IMR-90 (cell line): ENCODE results near the gene TRMT10A. TPM values are rescaled to one million over a fixed set of nuclear protein-coding genes. Genes with fewer than 3 reads are reported as not detected.

ENCODE experiments used
- ATAC-seq: fragments of 200-7000 bp; cut with Tn5 transposase; 2 replicates; pipeline ENCODE4 v1.9.1; 2020; ENCODE audit warnings: low read depth, mild to moderate bottlenecking, moderate library complexity
- BruUV-seq: library from RNA; stranded (reverse); fragments of 400-500 nt; replicated peaks from 2 replicates; lab custom pipeline; 2021; lab: Mats Ljungman, UMichigan
- CTCF ChIA-PET: fragments of 300-600 bp; formaldehyde crosslinking; extraction: SDS; loops from one replicate; lab custom pipeline; 2021; ENCODE audit warnings: antibody characterized with exemption; lab: Yijun Ruan, JAX
- POLR2A ChIA-PET: fragments of 300-600 bp; sonication (Branson Sonifier 250); formaldehyde crosslinking; loops from one replicate; lab custom pipeline; 2022; ENCODE audit warnings: antibody characterized with exemption; ENCODE audit not compliant: unreplicated experiment; lab: Charles Lee
- DNase-seq: peaks from one replicate; pipeline ENCODE4 v3.0.0; 2013
- H2AFZ ChIP-seq: replicated peaks from 2 replicates; pipeline ENCODE3; 2013; ENCODE audit warnings: low read length, mild to moderate bottlenecking; ENCODE audit not compliant: poor library complexity
- H2AK5ac ChIP-seq: 2 replicates; pipeline ENCODE4 v1.6.1; 2013; ENCODE audit warnings: low read depth, low read length, inconsistent platforms
- H2AK9ac ChIP-seq: replicated peaks from 2 replicates; pipeline ENCODE3; 2013; ENCODE audit warnings: mild to moderate bottlenecking, low read depth, low read length, moderate library complexity; ENCODE audit not compliant: poor library complexity
- H2BK120ac ChIP-seq: 2 replicates; pipeline ENCODE4 v1.6.1; 2013; ENCODE audit warnings: low read depth, low read length, inconsistent platforms
- H2BK15ac ChIP-seq: 3 replicates; pipeline ENCODE4 v1.6.1; 2013; ENCODE audit warnings: low read depth, low read length, inconsistent platforms
- H2BK20ac ChIP-seq: 2 replicates; pipeline ENCODE4 v1.6.1; 2013; ENCODE audit warnings: low read depth, mild to moderate bottlenecking, inconsistent platforms, low read length, moderate library complexity
- H2BK5ac ChIP-seq: 2 replicates; pipeline ENCODE4 v1.6.1; 2013; ENCODE audit warnings: mild to moderate bottlenecking, low read depth, low read length, inconsistent platforms; ENCODE audit not compliant: poor library complexity, severe bottlenecking
- H3K14ac ChIP-seq: replicated peaks from 2 replicates; pipeline ENCODE4 v1.6.1; 2013; ENCODE audit warnings: low read depth, low read length, inconsistent platforms
- H3K18ac ChIP-seq: 2 replicates; pipeline ENCODE4 v1.6.1; 2013; ENCODE audit warnings: low read depth, low read length, control low read depth
- H3K23ac ChIP-seq: 2 replicates; pipeline ENCODE4 v1.6.1; 2013; ENCODE audit warnings: low read depth, low read length, inconsistent platforms
- H3K27ac ChIP-seq: 2 replicates; pipeline ENCODE4 v1.5.1; 2013; ENCODE audit warnings: mild to moderate bottlenecking, control low read depth, low read length; ENCODE audit not compliant: insufficient read depth
- H3K27me3 ChIP-seq: 2 replicates; pipeline ENCODE4 v1.6.1; 2013; ENCODE audit warnings: low read length; ENCODE audit not compliant: control insufficient read depth, insufficient read depth
- H3K36me3 ChIP-seq: 2 replicates; pipeline ENCODE4 v1.6.1; 2013; ENCODE audit warnings: low read length, mixed read lengths; ENCODE audit not compliant: control insufficient read depth, insufficient read depth
- H3K4ac ChIP-seq: 2 replicates; pipeline ENCODE4 v1.6.1; 2013; ENCODE audit warnings: low read depth, low read length, inconsistent platforms
- H3K4me1 ChIP-seq: 2 replicates; pipeline ENCODE4 v1.6.1; 2013; ENCODE audit warnings: low read length, mixed read lengths; ENCODE audit not compliant: control insufficient read depth, insufficient read depth
- H3K4me2 ChIP-seq: 2 replicates; pipeline ENCODE4 v1.6.1; 2013; ENCODE audit warnings: low read depth, mild to moderate bottlenecking, control low read depth, low read length, moderate library complexity
- H3K4me3 ChIP-seq: 2 replicates; pipeline ENCODE4 v1.5.1; 2013; ENCODE audit warnings: low read depth, mild to moderate bottlenecking, control low read depth, low read length, moderate library complexity; ENCODE audit not compliant: insufficient read depth
- H3K56ac ChIP-seq: 2 replicates; pipeline ENCODE4 v1.6.1; 2013; ENCODE audit warnings: low read length, inconsistent platforms; ENCODE audit not compliant: insufficient read depth; ENCODE audit errors: extremely low read depth
- H3K79me1 ChIP-seq, 2 experiments: 2 replicates each; pipeline ENCODE4 v1.6.1; 2013; ENCODE audit warnings: low read length in 2 of 2, inconsistent platforms in 1 of 2, low read depth in 1 of 2
- H3K9ac ChIP-seq: 2 replicates; pipeline ENCODE4 v1.6.1; 2013; ENCODE audit warnings: low read depth, low read length, control low read depth
- H3K9me1 ChIP-seq: 2 replicates; pipeline ENCODE4 v1.6.1; 2013; ENCODE audit warnings: low read length, inconsistent platforms; ENCODE audit not compliant: insufficient read depth
- H3K9me3 ChIP-seq: 2 replicates; pipeline ENCODE4 v1.6.1; 2013; ENCODE audit warnings: low read length; ENCODE audit not compliant: control insufficient read depth, insufficient read depth
- H4K20me1 ChIP-seq: 2 replicates; pipeline ENCODE4 v1.6.1; 2013; ENCODE audit warnings: low read length, inconsistent platforms; ENCODE audit not compliant: insufficient read depth
- H4K5ac ChIP-seq: 2 replicates; pipeline ENCODE4 v1.6.1; 2013; ENCODE audit warnings: mild to moderate bottlenecking, low read depth, low read length, control low read depth
- H4K8ac ChIP-seq, 2 experiments: 2 replicates each; pipeline ENCODE4 v1.6.1; 2013; ENCODE audit warnings: low read depth in 2 of 2, low read length in 2 of 2, control low read depth in 1 of 2, inconsistent platforms in 1 of 2
- H4K91ac ChIP-seq: 2 replicates; pipeline ENCODE4 v1.6.1; 2013; ENCODE audit warnings: low read depth, low read length, inconsistent platforms; ENCODE audit not compliant: insufficient read depth
- BHLHE40 ChIP-seq: fragments of 150-350 bp; IDR thresholded peaks from 2 replicates; pipeline ENCODE4 v1.6.1; 2016; ENCODE audit warnings: mild to moderate bottlenecking, low read depth, low read length
- CEBPB ChIP-seq: IDR thresholded peaks from 2 replicates; pipeline ENCODE4 v1.6.1; 2012; ENCODE audit warnings: low read depth, low read length, improper control_type of control experiment
- CHD1 ChIP-seq: IDR thresholded peaks from 2 replicates; pipeline ENCODE4 v1.6.1; 2012; ENCODE audit warnings: low read depth, low read length, improper control_type of control experiment
- CTCF ChIP-seq: conservative IDR thresholded peaks from 2 replicates; pipeline ENCODE4 v1.5.1; 2012; ENCODE audit warnings: mild to moderate bottlenecking, low read depth, low read length, improper control_type of control experiment
- ELK1 ChIP-seq: fragments of 150-350 bp; IDR thresholded peaks from 2 replicates; pipeline ENCODE4 v1.6.1; 2016; ENCODE audit warnings: low read depth, mild to moderate bottlenecking, low read length, moderate library complexity, borderline replicate concordance
- FOS ChIP-seq: fragments of 150-350 bp; IDR thresholded peaks from 2 replicates; pipeline ENCODE4 v1.6.1; 2016; ENCODE audit warnings: low read depth, low read length
- MAFK ChIP-seq: IDR thresholded peaks from 2 replicates; pipeline ENCODE4 v1.6.1; 2012; ENCODE audit warnings: low read depth, low read length, improper control_type of control experiment
- MAZ ChIP-seq: IDR thresholded peaks from 2 replicates; pipeline ENCODE4 v1.6.1; 2012; ENCODE audit warnings: low read depth, mild to moderate bottlenecking, low read length, improper control_type of control experiment, moderate library complexity, borderline replicate concordance
- MXI1 ChIP-seq: IDR thresholded peaks from 2 replicates; pipeline ENCODE4 v1.6.1; 2012; ENCODE audit warnings: low read depth, mild to moderate bottlenecking, low read length, moderate library complexity, borderline replicate concordance
- NFE2L2 ChIP-seq: fragments of 150-350 bp; IDR thresholded peaks from 2 replicates; pipeline ENCODE4 v1.6.1; 2016; ENCODE audit warnings: low read depth, mild to moderate bottlenecking, low read length
- POLR2A ChIP-seq: IDR thresholded peaks from 2 replicates; pipeline ENCODE4 v1.6.1; 2012; ENCODE audit warnings: mild to moderate bottlenecking, low read depth, low read length
- RAD21 ChIP-seq: IDR thresholded peaks from 2 replicates; pipeline ENCODE4 v1.6.1; 2012; ENCODE audit warnings: low read length, improper control_type of control experiment
- RCOR1 ChIP-seq: IDR thresholded peaks from 2 replicates; pipeline ENCODE4 v1.6.1; 2012; ENCODE audit warnings: mild to moderate bottlenecking, low read length, improper control_type of control experiment; ENCODE audit not compliant: insufficient replicate concordance
- RFX5 ChIP-seq: IDR thresholded peaks from 2 replicates; pipeline ENCODE4 v1.8.0; 2012; ENCODE audit warnings: low read depth, mild to moderate bottlenecking, low read length, moderate library complexity
- SMC3 ChIP-seq: fragments of 150-350 bp; IDR thresholded peaks from 2 replicates; pipeline ENCODE4 v1.6.1; 2016; ENCODE audit warnings: low read depth, mild to moderate bottlenecking, antibody characterized with exemption, low read length, moderate library complexity
- WGBS, 2 experiments: methylation state at CpG; one replicate each; pipeline versions ENCODE4 v1.1.5 to v1.1.7; 2013; ENCODE audit warnings: missing lambda C conversion rate in 2 of 2; ENCODE audit not compliant: insufficient read length in 1 of 2; ENCODE audit errors: extremely low coverage in 2 of 2; 5-methylcytosine and 5-hydroxymethylcytosine counted together
- dilution Hi-C: fragments of 300-500 bp; cut with HindIII; formaldehyde crosslinking; loops from one replicate; pipeline ENCODE4 v1.14.3; 2018; ENCODE audit warnings: low sequenced_read_pairs; ENCODE audit not compliant: unreplicated experiment
- in situ Hi-C: fragments of 300-500 bp; cut with MboI; formaldehyde crosslinking; loops from 3 replicates; pipeline ENCODE4 v1.14.3; 2019; ENCODE audit warnings: low sequenced_read_pairs, inconsistent platforms, mixed read lengths
- intact Hi-C: fragments of 100-400 bp; cut with micrococcal nuclease; formaldehyde crosslinking; loops from 2 replicates; pipeline ENCODE4 v1.10.0; 2022
- polyA plus RNA-seq, 3 experiments: library from polyadenylated mRNA; depleted of rRNA; stranded (reverse); fragments of >200 nt; gene quantifications; 2 replicates each; pipeline ENCODE4 v1.2.3, GENCODE V29; 2012; ENCODE audit warnings: low replicate concordance in 1 of 3
- total RNA-seq: library from RNA; depleted of rRNA; stranded (reverse); fragments of >200 nt; gene quantifications from 2 replicates; pipeline ENCODE4 v1.2.3, GENCODE V29; 2012
- TF ChIP-seq, protein P1 (sequence below): fragments of 150-350 bp; IDR thresholded peaks from 2 replicates; pipeline ENCODE4 v1.6.1; 2017; ENCODE audit warnings: mild to moderate bottlenecking, antibody characterized with exemption, low read length, low read depth

Gene TRMT10A
- total and polyA plus RNA-seq, 2 of the 4 experiments (the other 2 are of a cell fraction) = 3.8 to 4.3 TPM

GRCh38 chr4:99510721-99511120 is 53.1 kb downstream of the TRMT10A start, which contains the start of gene C4orf17:
C4orf17 (plus strand) TSS chr4:99511021; CDS start chr4:99513082, 2,061 bp downstream.
- Histone ChIP-seq H3K27me3 (peaks cover 4% of the 10 kb centered on the region), H2AK5ac (no peak within 1 kb of the TSS), H3K4me1 (no peaks in the 10 kb centered on the region), H3K56ac (no peak within 1 kb of the TSS), H2BK5ac (no peak within 1 kb of the TSS), H2AK9ac (no peak within 1 kb of the TSS), H3K9me3 (no peaks in the 10 kb centered on the region), H3K4ac (no peak within 1 kb of the TSS), H3K4me3 (no peak within 1 kb of the TSS), H4K91ac (no peak within 1 kb of the TSS), H4K5ac (no peak within 1 kb of the TSS), H2BK15ac (no peak within 1 kb of the TSS), H4K20me1 (no peaks in the 10 kb centered on the region), H2AFZ (no peak within 1 kb of the TSS), H4K8ac (no peak within 1 kb of the TSS), H3K27ac (no peak within 1 kb of the TSS), H3K79me1 (no peaks in the 10 kb centered on the region), H3K18ac (no peak within 1 kb of the TSS), H3K9ac (no peak within 1 kb of the TSS), H3K23ac (no peak within 1 kb of the TSS), H2BK120ac (no peak within 1 kb of the TSS), H3K14ac (no peak within 1 kb of the TSS), H3K36me3 (no peaks in the 10 kb centered on the region), H3K4me2 (no peak within 1 kb of the TSS), H3K9me1 (no peaks in the 10 kb centered on the region), H2BK20ac (no peak within 1 kb of the TSS)
- in situ Hi-C loops (no loop called here), intact Hi-C loops (no loop called here), dilution Hi-C loops (no loop called here)
- no CpG with 5 or more reads among the region's 4 CpGs for WGBS, 2 experiments
- no peak for DNase-seq
- ChIA-PET CTCF (interaction anchor here (1.2 kb wide), 1 partner anchor 301 kb away, joined by 3 read pairs; no protein-coding TSS in a partner anchor), POLR2A (no interaction called here)
- no peak for TF ChIP-seq FOS
- no peak for TF ChIP-seq MXI1
- no peak for TF ChIP-seq BHLHE40
- TF ChIP-seq, protein P1, sequence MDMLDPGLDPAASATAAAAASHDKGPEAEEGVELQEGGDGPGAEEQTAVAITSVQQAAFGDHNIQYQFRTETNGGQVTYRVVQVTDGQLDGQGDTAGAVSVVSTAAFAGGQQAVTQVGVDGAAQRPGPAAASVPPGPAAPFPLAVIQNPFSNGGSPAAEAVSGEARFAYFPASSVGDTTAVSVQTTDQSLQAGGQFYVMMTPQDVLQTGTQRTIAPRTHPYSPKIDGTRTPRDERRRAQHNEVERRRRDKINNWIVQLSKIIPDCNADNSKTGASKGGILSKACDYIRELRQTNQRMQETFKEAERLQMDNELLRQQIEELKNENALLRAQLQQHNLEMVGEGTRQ = no peak
- no peak for TF ChIP-seq POLR2A
- no peak for TF ChIP-seq CHD1
- no peak for TF ChIP-seq SMC3
- no peak for TF ChIP-seq NFE2L2
- no peak for TF ChIP-seq MAFK
- TF ChIP-seq RCOR1 = no peak
- TF ChIP-seq MAZ = no peak
- no peak for TF ChIP-seq RFX5
- no peak for TF ChIP-seq CEBPB
- TF ChIP-seq ELK1 = no peak
- TF ChIP-seq RAD21 = no peak
- TF ChIP-seq CTCF = no peak
- ATAC-seq = no peak
- no TSS peak for BruUV-seq
